ENCODE measurements around the gene PRUNE2. TPM values are rescaled to one million over a fixed set of nuclear protein-coding genes. Genes with fewer than 3 reads are reported as not detected.

The PRUNE2 gene
- total RNA-seq, 1 donor from 2014 or later: 6.7 TPM

GRCh38 chr9:76891279-76891678 lies 14.6 kb downstream of the PRUNE2 start:
- no peak for DNase-seq (ENCODE audit: low spot score)
- H3K27me3 Mint-ChIP-seq (ENCODE audit: unreplicated experiment): no peaks in the 10 kb centered on the region
- peaks cover 3% of the 10 kb centered on the region for H3K4me1 Mint-ChIP-seq (ENCODE audit: unreplicated experiment)
- no peaks in the 10 kb centered on the region for H3K36me3 Mint-ChIP-seq (ENCODE audit: low read depth, unreplicated experiment)
- no peaks in the 10 kb centered on the region for H3K9me3 Mint-ChIP-seq (ENCODE audit: unreplicated experiment)
- TF ChIP-seq CTCF (IDR thresholded peaks at IDR 0.05; ENCODE audit: unreplicated experiment): no peak
- H3K27ac Mint-ChIP-seq (ENCODE audit: unreplicated experiment): no peak overlapping the region
- H3K4me3 Mint-ChIP-seq (ENCODE audit: unreplicated experiment): no peak overlapping the region

GRCh38 chr9:76887951-76888350 lies 18.0 kb downstream of the PRUNE2 start:
- no peak for DNase-seq (ENCODE audit: low spot score)
- Mint-ChIP-seq H3K4me1 (ENCODE audit: unreplicated experiment) (peaks cover 3% of the 10 kb centered on the region), H3K27ac (ENCODE audit: unreplicated experiment) (no peak overlapping the region), H3K9me3 (ENCODE audit: unreplicated experiment) (no peaks in the 10 kb centered on the region), H3K36me3 (ENCODE audit: low read depth, unreplicated experiment) (no peaks in the 10 kb centered on the region), H3K27me3 (ENCODE audit: unreplicated experiment) (no peaks in the 10 kb centered on the region), H3K4me3 (ENCODE audit: unreplicated experiment) (no peak overlapping the region)
- no peak for TF ChIP-seq CTCF (IDR thresholded peaks at IDR 0.05; ENCODE audit: unreplicated experiment)

GRCh38 chr9:76887003-76887821 lies 18.7 kb downstream of the PRUNE2 start:
- no peak for TF ChIP-seq CTCF (IDR thresholded peaks at IDR 0.05; ENCODE audit: unreplicated experiment)
- H3K4me3 Mint-ChIP-seq (ENCODE audit: unreplicated experiment): no peak overlapping the region
- H3K27ac Mint-ChIP-seq (ENCODE audit: unreplicated experiment): no peak overlapping the region
- H3K27me3 Mint-ChIP-seq (ENCODE audit: unreplicated experiment): no peaks in the 10 kb centered on the region
- DNase-seq (ENCODE audit: low spot score): no peak
- no peaks in the 10 kb centered on the region for H3K36me3 Mint-ChIP-seq (ENCODE audit: low read depth, unreplicated experiment)
- no peaks in the 10 kb centered on the region for H3K9me3 Mint-ChIP-seq (ENCODE audit: unreplicated experiment)
- peaks cover 3% of the 10 kb centered on the region for H3K4me1 Mint-ChIP-seq (ENCODE audit: unreplicated experiment)

- peaks cover 3% of the 10 kb centered on the region for H3K4me1 Mint-ChIP-seq (ENCODE audit: unreplicated experiment)
- no peaks in the 10 kb centered on the region for H3K36me3 Mint-ChIP-seq (ENCODE audit: low read depth, unreplicated experiment)
- H3K4me3 Mint-ChIP-seq (ENCODE audit: unreplicated experiment): no peak overlapping the region
- DNase-seq (ENCODE audit: low spot score): no peak
- no peak overlapping the region for H3K27ac Mint-ChIP-seq (ENCODE audit: unreplicated experiment)
- H3K9me3 Mint-ChIP-seq (ENCODE audit: unreplicated experiment): no peaks in the 10 kb centered on the region
- no peak for TF ChIP-seq CTCF (IDR thresholded peaks at IDR 0.05; ENCODE audit: unreplicated experiment)
- no peaks in the 10 kb centered on the region for H3K27me3 Mint-ChIP-seq (ENCODE audit: unreplicated experiment)
These were observed 19.6 kb downstream of the PRUNE2 start for GRCh38 chr9:76886318-76886717.

GRCh38 chr9:76884823-76885222 lies 21.1 kb downstream of the PRUNE2 start:
- Mint-ChIP-seq H3K36me3 (ENCODE audit: low read depth, unreplicated experiment) (no peaks in the 10 kb centered on the region), H3K9me3 (ENCODE audit: unreplicated experiment) (no peaks in the 10 kb centered on the region), H3K27me3 (ENCODE audit: unreplicated experiment) (no peaks in the 10 kb centered on the region), H3K4me3 (ENCODE audit: unreplicated experiment) (no peak overlapping the region), H3K4me1 (ENCODE audit: unreplicated experiment) (peaks cover 3% of the 10 kb centered on the region), H3K27ac (ENCODE audit: unreplicated experiment) (no peak overlapping the region)
- DNase-seq (ENCODE audit: low spot score): no peak
- TF ChIP-seq CTCF (IDR thresholded peaks at IDR 0.05; ENCODE audit: unreplicated experiment): no peak
